Mammary epithelial cell (primary cell): ENCODE data around the gene PPM1F.

ENCODE experiments used
- CTCF ChIP-seq, 2 donors: IDR thresholded peaks in 1 of 2; conservative IDR thresholded peaks in 1 of 2; 2 replicates each; pipeline ENCODE4 v1.5.1; 2011 to 2012; ENCODE audit warnings: inconsistent platforms in 2 of 2, low read length in 2 of 2, mild to moderate bottlenecking in 2 of 2, control low read depth in 1 of 2, low read depth in 1 of 2; ENCODE audit not compliant: insufficient read depth in 1 of 2; ENCODE audit errors: extremely low read depth in 1 of 2
- EZH2 ChIP-seq: IDR thresholded peaks from 2 replicates; pipeline ENCODE4 v1.6.1; 2012; ENCODE audit warnings: low read length, inconsistent platforms, borderline replicate concordance

DNA sequence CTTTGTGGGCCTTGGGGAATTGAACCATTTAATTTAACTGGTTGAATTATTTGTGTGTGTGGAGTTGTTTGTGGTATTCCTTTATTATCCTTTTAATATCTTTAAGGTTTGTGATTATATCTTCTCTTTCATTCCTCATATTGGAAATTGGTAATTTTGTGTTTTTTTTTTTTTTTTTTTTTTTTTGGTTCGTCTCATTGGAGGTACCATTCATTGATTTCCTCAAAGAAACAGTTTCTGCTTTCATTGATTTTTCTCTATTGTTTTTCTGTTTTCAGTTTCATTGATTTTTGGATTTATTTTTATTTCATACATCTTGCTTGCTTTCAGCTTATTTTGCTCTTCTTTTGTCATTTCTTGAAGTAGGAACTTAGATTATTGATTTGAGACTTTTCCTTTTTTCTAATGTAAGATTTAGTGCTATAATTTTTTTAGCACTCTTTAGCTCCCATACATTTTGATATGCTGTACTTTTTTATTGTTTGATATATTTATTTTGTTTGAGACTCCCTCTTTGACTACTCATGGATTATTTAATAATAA, 54.2 kb downstream of the PPM1F start:
- TF ChIP-seq CTCF (conservative IDR thresholded peaks at IDR 0.05 in 1 of 2, IDR thresholded peaks at IDR 0.05 in 1 of 2; ENCODE audit: extremely low read depth in 1 of 2, insufficient read depth in 1 of 2, low read depth in 1 of 2, low read length in 2 of 2): no peak
- TF ChIP-seq EZH2: no peak
